Stimulated activated CD8-positive, alpha-beta memory T cell treated with anti-CD3 and anti-CD28 coated beads, Interleukin-12 subunit alpha, Interleukin-12 subunit beta, amount 100 ng/mL, for 24 hours (primary cell): ENCODE results near the gene ABCC4.

Experiments
- DNase-seq: peaks from one replicate; pipeline ENCODE4 v3.0.0-alpha.2; 2020; ENCODE audit errors: extremely low read depth

Gene ABCC4

DNA sequence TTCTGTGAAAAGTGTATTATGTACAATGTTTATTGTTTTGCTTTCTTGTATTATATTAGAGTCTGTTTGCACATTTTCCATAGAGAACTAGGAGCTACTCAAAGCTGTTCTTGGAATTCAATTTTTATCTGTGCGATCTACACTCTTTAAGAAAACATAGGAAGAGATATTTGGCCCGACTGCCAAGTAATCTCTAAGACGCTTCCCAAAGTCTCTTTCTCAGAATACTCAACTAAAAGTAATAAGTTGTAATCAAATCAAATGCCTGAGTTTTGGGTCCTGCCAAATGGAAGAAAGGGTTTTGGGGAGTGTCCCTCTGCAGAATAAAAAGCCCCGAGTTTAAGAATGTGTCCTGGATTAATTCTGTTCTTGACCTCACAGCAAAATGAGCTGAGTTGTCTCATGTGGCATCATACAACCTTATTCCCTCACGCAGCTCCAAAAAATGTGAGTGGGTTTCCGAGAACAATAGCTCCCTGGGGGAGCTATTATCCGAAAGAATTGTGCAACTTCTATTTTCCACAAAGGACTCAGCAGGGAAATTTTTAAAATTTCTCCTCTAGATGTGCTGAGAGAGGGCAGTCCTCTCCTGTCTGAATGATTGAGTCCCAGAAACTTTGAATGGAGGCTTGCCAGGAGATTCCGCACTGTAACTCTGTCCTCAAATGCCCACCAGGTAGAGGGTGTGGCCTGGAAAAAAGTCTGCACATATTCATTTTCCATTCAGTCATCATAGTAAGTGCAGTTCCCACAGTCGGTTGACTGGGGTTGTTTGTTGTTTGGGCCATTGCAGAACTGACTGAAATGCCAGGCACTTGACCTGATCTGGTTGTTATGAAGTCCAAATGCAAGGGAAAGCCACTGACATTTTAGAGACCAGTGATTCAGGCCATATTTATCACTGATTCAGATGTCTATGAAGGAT, 309.0 kb downstream of the ABCC4 start:
- no peak for DNase-seq

DNA sequence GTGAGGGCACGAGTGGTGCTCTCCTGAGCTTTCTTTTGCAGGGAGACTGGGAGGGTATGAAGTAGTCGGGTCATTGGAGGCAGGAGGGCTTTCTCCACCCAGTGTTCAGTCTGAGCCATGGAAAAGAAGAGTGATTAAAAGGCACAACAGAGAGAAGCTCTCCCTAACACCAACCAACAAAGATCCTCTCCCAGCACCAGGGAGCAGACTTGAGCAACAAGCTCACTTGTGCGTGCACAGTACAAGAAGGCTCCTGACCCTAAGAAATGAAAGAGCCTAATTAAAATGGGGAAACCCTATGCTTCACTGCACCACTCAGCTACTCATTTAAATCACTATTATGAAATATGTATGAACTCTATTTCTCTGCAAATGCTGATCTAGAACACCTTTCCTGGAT, 312.6 kb downstream of the ABCC4 start:
- DNase-seq: no peak

DNA sequence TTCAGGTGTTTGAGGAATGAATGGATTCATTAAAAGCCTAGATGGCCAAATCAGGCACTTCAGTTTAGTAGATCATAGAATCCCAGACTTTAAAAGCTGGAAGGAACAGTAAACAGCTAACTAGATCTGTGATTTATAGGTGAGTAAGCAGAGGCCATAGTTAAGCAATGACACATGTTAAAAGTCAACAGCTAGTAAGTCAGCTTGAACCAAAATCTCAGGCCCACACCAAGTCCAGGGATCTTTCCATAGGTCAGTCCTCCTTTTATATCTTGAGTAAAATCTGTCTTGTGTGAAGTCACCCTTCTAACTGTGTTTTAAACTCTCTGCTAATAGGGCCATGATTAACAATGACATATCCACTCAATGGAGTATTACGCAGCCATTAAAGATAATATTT, 313.4 kb downstream of the ABCC4 start:
- no peak for DNase-seq

DNA sequence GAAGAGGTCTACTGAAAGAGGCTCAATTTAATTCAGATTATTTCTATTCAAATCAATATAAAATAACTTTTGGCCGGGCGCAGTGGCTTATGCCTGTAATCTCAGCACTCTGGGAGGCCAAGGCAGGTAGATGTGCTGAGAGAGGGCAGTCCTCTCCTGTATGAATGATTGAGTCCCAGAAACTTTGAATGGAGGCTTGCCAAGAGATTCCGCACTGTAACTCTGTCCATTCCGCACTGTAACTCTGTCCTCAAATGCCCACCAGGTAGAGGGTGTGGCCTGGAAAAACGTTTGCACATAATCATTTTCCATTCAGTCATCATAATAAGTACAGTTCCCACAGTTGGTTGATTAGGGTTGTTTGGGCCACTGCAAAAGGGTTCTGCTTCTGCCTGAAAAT, 314.2 kb downstream of the ABCC4 start:
- no peak for DNase-seq

DNA sequence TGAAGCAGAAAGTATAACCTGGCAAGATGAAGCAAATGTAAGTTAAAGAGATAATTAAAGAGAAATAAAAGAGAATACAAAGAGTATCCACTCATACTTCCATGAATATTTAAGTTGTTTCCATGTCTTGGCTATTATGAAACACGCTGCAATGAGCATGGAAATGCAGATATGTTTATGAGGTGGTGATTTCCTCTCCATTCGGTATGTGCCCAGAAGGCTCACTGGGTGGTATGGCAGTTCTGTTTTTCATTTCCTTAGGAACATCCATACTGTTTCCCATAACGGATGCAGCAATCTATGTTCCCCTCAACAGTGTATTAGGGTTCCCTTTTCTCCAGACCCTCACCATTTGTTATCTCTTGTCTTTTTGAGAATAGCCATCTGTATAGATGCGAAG, 316.3 kb downstream of the ABCC4 start:
- no peak for DNase-seq

DNA sequence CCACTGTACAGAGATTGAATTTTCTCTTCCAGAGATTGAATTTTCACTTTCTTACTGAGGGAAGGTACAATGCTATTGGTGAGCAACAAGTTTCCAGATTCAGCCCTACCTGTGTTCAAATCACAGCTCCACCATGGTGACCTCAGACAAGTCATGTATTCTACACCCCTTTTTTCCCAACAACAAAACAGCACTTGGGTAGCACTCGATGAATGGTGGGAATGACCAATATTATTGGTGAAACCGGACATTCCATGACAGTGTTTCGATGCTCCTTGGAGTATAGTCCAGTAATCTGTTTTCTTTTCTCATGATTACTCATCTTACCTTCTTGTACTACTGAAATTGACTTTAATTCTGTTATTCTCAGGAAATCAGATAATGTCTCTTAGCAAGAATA, 322.7 kb downstream of the ABCC4 start:
- no peak for DNase-seq

DNA sequence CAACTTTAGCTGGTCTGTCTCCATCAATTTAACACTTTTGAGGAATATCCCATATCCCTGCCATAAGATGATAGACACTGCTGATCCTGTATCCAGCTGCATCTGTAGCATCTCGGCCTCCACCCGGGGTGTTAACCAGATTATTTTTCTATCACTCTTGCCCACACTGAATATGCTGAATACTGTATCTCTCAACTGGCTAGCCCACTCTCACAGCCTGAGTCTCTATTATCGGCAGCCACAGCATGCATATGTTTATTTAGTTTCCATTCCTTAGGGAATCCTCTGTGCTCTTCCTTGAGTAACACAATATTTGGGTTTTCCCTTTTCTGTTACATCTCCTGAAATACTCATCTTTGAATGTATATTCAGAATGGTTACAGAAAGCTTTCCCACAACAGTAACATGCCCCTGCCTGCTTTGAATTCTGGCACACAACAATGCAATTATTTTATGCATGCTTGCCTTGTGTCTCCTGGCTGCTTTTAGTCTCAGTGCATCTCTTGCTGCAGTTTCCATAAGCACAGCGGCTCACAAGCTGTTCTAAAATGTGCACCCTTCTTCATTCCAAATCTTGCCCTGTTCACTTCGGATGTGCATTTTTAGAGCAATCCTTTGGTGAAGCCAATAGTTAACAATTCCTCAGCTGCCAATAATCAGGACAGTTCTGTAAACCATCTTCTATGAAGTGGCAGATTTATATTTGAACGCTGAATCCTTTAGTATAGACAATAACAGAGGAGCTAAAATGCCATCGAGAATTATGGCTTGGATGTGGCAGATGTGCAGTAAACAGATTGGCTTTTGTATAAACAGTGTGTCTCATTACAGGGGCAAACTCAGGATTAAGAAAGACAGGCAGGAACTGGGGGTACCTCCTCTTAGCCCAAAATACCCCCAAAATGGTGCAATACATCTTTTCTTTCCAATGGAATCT, 327.0 kb downstream of the ABCC4 start:
- DNase-seq: no peak

DNA sequence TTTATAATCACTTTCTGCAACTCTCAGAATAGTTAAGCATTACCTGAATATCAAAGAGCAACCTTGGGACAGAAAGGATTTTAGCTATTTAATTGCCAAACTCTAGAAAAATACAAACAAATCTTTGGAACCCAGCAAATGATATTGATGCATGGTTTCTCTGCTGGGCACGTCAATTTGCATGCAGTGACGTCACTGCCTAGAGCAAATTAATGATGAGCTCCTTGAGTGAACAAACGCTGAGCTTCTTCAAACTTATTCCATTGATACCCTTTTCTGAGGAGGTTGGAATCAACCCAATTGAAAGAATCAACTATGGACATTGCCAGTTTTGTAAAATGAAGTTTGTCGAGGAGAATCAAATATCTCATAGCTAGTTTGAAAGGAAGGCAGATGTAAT, 329.0 kb downstream of the ABCC4 start:
- no peak for DNase-seq
